Measurements from ENCODE around the gene CCDC142. TPM values are rescaled to one million over a fixed set of nuclear protein-coding genes. Genes with fewer than 3 reads are reported as not detected.

The CCDC142 gene
- polyA plus RNA-seq, 1 donor (not counting 4 experiments of a cell fraction or from before 2014, with no cell fraction given) = 4.7 TPM

DNA sequence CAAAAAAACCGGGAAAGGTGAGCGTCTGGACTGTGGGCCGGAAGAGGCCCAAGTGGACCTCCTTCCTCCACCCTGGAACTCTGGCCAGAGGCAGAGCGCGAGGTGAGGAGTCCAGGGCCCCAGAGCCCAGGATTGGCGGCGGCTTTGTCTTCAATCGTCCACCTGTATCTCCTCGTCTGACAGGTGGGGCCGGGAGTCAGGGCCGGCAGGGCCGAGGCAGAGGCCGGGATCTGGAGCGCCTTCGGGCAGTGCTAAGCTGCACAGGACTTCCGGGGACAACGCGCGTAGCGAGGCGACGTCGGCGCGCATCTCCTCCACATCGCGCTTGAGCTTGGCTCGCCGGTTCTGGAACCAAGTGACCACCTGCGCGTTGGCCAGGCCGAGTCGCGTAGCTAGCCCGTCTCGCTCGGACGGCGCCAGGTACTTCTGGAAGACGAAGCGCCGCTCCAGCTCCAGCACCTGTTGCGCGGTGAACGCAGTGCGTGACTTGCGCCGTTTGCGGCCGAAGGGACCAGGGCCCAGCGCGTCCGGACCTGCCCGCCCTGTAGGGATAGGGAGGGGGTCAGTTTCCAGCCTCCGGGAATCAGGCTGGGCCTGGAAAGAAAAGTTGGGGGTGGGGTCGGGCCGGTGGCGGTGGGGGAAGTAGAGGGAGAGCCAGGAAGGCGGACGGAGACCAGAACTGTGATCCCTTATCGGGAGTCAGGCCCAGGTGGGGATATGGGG, 15.1 kb upstream of the CCDC142 start:
- peaks cover 41% of the 10 kb centered on the region for H3K27me3 ChIP-seq (ENCODE audit: control insufficient read depth, extremely low read depth, insufficient read depth, low read length)
- no peaks in the 10 kb centered on the region for H3K79me2 ChIP-seq (ENCODE audit: control insufficient read depth, insufficient read depth, low read length)
- no peaks in the 10 kb centered on the region for H3K9me3 ChIP-seq (ENCODE audit: control insufficient read depth, low read depth, low read length)
- peaks cover 8% of the 10 kb centered on the region in 2 experiments for H3K36me3 ChIP-seq (ENCODE audit: control insufficient read depth in 2 of 2, extremely low read depth in 1 of 2, insufficient read depth in 2 of 2, low read length in 2 of 2)
- TF ChIP-seq EZH2 (IDR thresholded peaks at IDR 0.05; ENCODE audit: low read length) = no peak
- TF ChIP-seq, protein P1, sequence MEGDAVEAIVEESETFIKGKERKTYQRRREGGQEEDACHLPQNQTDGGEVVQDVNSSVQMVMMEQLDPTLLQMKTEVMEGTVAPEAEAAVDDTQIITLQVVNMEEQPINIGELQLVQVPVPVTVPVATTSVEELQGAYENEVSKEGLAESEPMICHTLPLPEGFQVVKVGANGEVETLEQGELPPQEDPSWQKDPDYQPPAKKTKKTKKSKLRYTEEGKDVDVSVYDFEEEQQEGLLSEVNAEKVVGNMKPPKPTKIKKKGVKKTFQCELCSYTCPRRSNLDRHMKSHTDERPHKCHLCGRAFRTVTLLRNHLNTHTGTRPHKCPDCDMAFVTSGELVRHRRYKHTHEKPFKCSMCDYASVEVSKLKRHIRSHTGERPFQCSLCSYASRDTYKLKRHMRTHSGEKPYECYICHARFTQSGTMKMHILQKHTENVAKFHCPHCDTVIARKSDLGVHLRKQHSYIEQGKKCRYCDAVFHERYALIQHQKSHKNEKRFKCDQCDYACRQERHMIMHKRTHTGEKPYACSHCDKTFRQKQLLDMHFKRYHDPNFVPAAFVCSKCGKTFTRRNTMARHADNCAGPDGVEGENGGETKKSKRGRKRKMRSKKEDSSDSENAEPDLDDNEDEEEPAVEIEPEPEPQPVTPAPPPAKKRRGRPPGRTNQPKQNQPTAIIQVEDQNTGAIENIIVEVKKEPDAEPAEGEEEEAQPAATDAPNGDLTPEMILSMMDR (optimal IDR thresholded peaks at IDR 0.05 in 1 of 3, IDR thresholded peaks at IDR 0.05 in 1 of 3, conservative IDR thresholded peaks at IDR 0.05 in 1 of 3; ENCODE audit: extremely low read depth in 1 of 3, insufficient read depth in 2 of 3, low read length in 3 of 3) = no peak
- peak overlapping the region; percentile 30 for H2AFZ ChIP-seq (ENCODE audit: control insufficient read depth, low read length)
- peaks cover 26% of the 10 kb centered on the region for H3K4me1 ChIP-seq (ENCODE audit: control insufficient read depth, extremely low read depth, insufficient read depth, low read length)
- dilution Hi-C loops (cut with MboI; ENCODE audit: extremely low pct_ligation_motif_present, low sequenced_read_pairs) = no loop called here
- H3K9me1 ChIP-seq (ENCODE audit: control insufficient read depth, extremely low read depth, insufficient read depth, low read length) = no peaks in the 10 kb centered on the region
- no peak for FAIRE-seq
- no peak for DNase-seq (ENCODE audit: low read depth, low spot score)
- peak overlapping the region; percentile 69 for H3K4me2 ChIP-seq (ENCODE audit: control insufficient read depth, extremely low read depth, insufficient read depth, low read depth, low read length)
- no peak overlapping the region for H3K9ac ChIP-seq (ENCODE audit: control insufficient read depth, extremely low read depth, insufficient read depth, low read length)
- peak overlapping the region; percentile 15 to 57 (median 25) for H3K4me3 ChIP-seq (ENCODE audit: control insufficient read depth in 2 of 3, extremely low read depth in 1 of 3, insufficient read depth in 2 of 3, low read depth in 1 of 3, low read length in 3 of 3)
- no peaks in the 10 kb centered on the region for H4K20me1 ChIP-seq (ENCODE audit: control insufficient read depth, extremely low read depth, insufficient read depth, low read length)
- H3K27ac ChIP-seq (ENCODE audit: control insufficient read depth, insufficient read depth, low read length) = no peak overlapping the region

DNA sequence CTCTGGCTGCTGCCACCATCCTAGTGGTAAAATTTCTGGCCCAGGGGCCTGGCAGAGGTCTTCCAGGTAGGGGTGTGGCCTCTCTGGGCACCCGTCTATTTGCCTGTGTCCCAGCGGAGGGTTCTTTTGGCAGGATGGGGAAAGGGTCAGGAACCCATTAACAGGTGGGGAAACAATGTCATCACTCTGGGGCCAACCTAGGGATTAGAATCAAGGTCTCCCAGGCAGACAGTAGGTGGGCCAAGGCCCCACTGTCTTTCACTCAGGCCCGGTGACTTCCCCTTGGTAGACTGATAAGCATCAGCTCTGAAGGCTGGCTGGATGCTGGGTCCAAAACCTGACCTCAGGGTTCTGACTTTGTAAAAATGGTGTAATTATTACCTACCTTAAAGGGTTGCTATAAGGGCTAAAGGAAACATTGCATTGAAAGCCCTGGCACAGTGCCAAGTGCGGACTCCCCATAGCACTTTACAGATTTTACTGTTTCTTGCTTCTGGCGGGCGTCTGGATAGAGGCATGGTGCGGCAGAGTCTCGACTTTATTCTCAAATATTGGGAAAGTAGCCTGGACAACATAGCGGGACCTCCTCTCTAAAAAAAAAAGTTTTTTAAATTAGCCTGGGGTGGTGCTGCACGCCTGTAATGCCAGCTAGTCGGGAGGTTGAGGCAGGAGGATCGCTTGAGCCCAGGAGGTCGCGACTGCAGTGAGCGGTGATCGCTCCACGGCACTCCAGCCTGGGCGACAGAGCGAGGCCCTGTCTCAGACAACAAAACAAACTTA, 14.4 kb upstream of the CCDC142 start:
- FAIRE-seq (no peak), DNase-seq (ENCODE audit: low read depth, low spot score) (no peak)
- Histone ChIP-seq H3K9me3 (ENCODE audit: control insufficient read depth, low read depth, low read length) (no peaks in the 10 kb centered on the region), H4K20me1 (ENCODE audit: control insufficient read depth, extremely low read depth, insufficient read depth, low read length) (no peaks in the 10 kb centered on the region), H3K4me3 (ENCODE audit: control insufficient read depth in 2 of 3, extremely low read depth in 1 of 3, insufficient read depth in 2 of 3, low read depth in 1 of 3, low read length in 3 of 3) (no peak overlapping the region), H3K36me3 (ENCODE audit: control insufficient read depth in 2 of 2, extremely low read depth in 1 of 2, insufficient read depth in 2 of 2, low read length in 2 of 2) (peaks cover 12 to 15% of the 10 kb centered on the region in 2 experiments), H3K9me1 (ENCODE audit: control insufficient read depth, extremely low read depth, insufficient read depth, low read length) (no peaks in the 10 kb centered on the region), H3K27me3 (ENCODE audit: control insufficient read depth, extremely low read depth, insufficient read depth, low read length) (peaks cover 38% of the 10 kb centered on the region), H3K4me1 (ENCODE audit: control insufficient read depth, extremely low read depth, insufficient read depth, low read length) (peaks cover 18% of the 10 kb centered on the region), H3K27ac (ENCODE audit: control insufficient read depth, insufficient read depth, low read length) (no peak overlapping the region), H3K9ac (ENCODE audit: control insufficient read depth, extremely low read depth, insufficient read depth, low read length) (no peak overlapping the region), H3K4me2 (ENCODE audit: control insufficient read depth, extremely low read depth, insufficient read depth, low read depth, low read length) (peak overlapping the region; percentile 69), H3K79me2 (ENCODE audit: control insufficient read depth, insufficient read depth, low read length) (no peaks in the 10 kb centered on the region), H2AFZ (ENCODE audit: control insufficient read depth, low read length) (no peak overlapping the region)
- dilution Hi-C loops (cut with MboI; ENCODE audit: extremely low pct_ligation_motif_present, low sequenced_read_pairs) = no loop called here
- TF ChIP-seq, protein P1 (optimal IDR thresholded peaks at IDR 0.05 in 1 of 3, IDR thresholded peaks at IDR 0.05 in 1 of 3, conservative IDR thresholded peaks at IDR 0.05 in 1 of 3; ENCODE audit: extremely low read depth in 1 of 3, insufficient read depth in 2 of 3, low read length in 3 of 3) = no peak
- TF ChIP-seq EZH2 (IDR thresholded peaks at IDR 0.05; ENCODE audit: low read length) = no peak

All from keratinocyte (primary cell).